A549 (cell line): ENCODE results near the gene MAML2.

ENCODE experiments used
- KDM1A ChIP-seq: fragments of 200-600 bp; sonication (generic); IDR thresholded peaks from 2 replicates; pipeline ENCODE4 v1.6.1; 2016; ENCODE audit warnings: low read depth, mild to moderate bottlenecking
- POLR2A ChIP-seq: IDR thresholded peaks from 2 replicates; pipeline ENCODE4 v1.6.1; 2012; ENCODE audit warnings: mild to moderate bottlenecking, low read length
- TF ChIP-seq, protein P1 (sequence below): fragments of >200 bp; sonication (Bioruptor Twin); formaldehyde crosslinking; IDR thresholded peaks from 3 replicates; pipeline ENCODE4 v1.5.1; 2016
- TF ChIP-seq, protein P2 (sequence below): IDR thresholded peaks from 2 replicates; pipeline ENCODE4 v1.6.1; 2012
- TF ChIP-seq, protein P3 (sequence below): fragments of 250-450 bp; sonication (Bioruptor Pico); IDR thresholded peaks from 2 replicates; pipeline ENCODE4 v1.5.0; 2021; ENCODE audit warnings: mild to moderate bottlenecking, moderate library complexity, borderline replicate concordance
- TF ChIP-seq, protein P4 (sequence below): fragments of 150-350 bp; IDR thresholded peaks from 2 replicates; pipeline ENCODE4 v1.6.1; 2014; ENCODE audit warnings: low read depth, mild to moderate bottlenecking, low read length
- TF ChIP-seq, protein P5 (sequence below): IDR thresholded peaks from 2 replicates; pipeline ENCODE4 v1.6.1; 2012

DNA sequence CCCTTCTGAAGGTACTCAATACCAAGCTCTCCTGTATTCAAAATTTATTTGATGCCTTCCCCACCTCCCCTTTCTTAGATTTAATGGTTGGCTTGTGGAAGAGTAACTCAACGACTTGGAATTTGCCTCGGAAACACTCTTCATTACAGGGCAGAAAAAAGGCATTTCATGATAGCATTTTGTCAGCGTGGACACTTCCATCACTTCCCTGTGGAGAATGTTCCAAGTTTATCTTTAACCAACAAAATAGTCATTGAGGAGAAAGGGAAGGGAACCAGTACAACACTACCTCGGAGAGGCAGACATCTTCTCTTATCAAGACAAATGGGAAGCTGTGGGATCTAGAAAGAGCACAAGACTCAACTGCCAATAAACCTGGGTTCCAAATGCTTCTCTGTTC is 241.8 kb downstream of the MAML2 start:
- TF ChIP-seq, protein P1, sequence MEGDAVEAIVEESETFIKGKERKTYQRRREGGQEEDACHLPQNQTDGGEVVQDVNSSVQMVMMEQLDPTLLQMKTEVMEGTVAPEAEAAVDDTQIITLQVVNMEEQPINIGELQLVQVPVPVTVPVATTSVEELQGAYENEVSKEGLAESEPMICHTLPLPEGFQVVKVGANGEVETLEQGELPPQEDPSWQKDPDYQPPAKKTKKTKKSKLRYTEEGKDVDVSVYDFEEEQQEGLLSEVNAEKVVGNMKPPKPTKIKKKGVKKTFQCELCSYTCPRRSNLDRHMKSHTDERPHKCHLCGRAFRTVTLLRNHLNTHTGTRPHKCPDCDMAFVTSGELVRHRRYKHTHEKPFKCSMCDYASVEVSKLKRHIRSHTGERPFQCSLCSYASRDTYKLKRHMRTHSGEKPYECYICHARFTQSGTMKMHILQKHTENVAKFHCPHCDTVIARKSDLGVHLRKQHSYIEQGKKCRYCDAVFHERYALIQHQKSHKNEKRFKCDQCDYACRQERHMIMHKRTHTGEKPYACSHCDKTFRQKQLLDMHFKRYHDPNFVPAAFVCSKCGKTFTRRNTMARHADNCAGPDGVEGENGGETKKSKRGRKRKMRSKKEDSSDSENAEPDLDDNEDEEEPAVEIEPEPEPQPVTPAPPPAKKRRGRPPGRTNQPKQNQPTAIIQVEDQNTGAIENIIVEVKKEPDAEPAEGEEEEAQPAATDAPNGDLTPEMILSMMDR = no peak
- TF ChIP-seq, protein P2, sequence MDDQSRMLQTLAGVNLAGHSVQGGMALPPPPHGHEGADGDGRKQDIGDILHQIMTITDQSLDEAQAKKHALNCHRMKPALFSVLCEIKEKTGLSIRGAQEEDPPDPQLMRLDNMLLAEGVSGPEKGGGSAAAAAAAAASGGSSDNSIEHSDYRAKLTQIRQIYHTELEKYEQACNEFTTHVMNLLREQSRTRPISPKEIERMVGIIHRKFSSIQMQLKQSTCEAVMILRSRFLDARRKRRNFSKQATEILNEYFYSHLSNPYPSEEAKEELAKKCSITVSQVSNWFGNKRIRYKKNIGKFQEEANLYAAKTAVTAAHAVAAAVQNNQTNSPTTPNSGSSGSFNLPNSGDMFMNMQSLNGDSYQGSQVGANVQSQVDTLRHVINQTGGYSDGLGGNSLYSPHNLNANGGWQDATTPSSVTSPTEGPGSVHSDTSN = no peak
- TF ChIP-seq POLR2A (no peak), KDM1A (no peak)
- TF ChIP-seq, protein P3, sequence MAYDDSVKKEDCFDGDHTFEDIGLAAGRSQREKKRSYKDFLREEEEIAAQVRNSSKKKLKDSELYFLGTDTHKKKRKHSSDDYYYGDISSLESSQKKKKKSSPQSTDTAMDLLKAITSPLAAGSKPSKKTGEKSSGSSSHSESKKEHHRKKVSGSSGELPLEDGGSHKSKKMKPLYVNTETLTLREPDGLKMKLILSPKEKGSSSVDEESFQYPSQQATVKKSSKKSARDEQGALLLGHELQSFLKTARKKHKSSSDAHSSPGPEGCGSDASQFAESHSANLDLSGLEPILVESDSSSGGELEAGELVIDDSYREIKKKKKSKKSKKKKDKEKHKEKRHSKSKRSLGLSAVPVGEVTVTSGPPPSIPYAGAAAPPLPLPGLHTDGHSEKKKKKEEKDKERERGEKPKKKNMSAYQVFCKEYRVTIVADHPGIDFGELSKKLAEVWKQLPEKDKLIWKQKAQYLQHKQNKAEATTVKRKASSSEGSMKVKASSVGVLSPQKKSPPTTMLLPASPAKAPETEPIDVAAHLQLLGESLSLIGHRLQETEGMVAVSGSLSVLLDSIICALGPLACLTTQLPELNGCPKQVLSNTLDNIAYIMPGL (CRISPR knock-in tag) = no peak
- TF ChIP-seq, protein P4, sequence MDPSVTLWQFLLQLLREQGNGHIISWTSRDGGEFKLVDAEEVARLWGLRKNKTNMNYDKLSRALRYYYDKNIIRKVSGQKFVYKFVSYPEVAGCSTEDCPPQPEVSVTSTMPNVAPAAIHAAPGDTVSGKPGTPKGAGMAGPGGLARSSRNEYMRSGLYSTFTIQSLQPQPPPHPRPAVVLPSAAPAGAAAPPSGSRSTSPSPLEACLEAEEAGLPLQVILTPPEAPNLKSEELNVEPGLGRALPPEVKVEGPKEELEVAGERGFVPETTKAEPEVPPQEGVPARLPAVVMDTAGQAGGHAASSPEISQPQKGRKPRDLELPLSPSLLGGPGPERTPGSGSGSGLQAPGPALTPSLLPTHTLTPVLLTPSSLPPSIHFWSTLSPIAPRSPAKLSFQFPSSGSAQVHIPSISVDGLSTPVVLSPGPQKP = no peak
- TF ChIP-seq, protein P5, sequence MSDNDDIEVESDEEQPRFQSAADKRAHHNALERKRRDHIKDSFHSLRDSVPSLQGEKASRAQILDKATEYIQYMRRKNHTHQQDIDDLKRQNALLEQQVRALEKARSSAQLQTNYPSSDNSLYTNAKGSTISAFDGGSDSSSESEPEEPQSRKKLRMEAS = no peak
